Measurements from ENCODE around the gene TMEM94. TPM values are rescaled to one million over a fixed set of nuclear protein-coding genes. Genes with fewer than 3 reads are reported as not detected.

The TMEM94 gene
- total RNA-seq, 1 donor from 2014 or later, result 111 TPM

- H3K4me3 Mint-ChIP-seq (ENCODE audit: unreplicated experiment), result no peak overlapping the region
- H3K9me3 Mint-ChIP-seq (ENCODE audit: unreplicated experiment), result no peaks in the 10 kb centered on the region
- TF ChIP-seq CTCF (IDR thresholded peaks at IDR 0.05; ENCODE audit: unreplicated experiment), result no peak
- peaks cover 14% of the 10 kb centered on the region for H3K27me3 Mint-ChIP-seq (ENCODE audit: unreplicated experiment)
- H3K36me3 Mint-ChIP-seq (ENCODE audit: low read depth, unreplicated experiment), result peaks cover 20% of the 10 kb centered on the region
- peaks cover 14% of the 10 kb centered on the region for H3K4me1 Mint-ChIP-seq (ENCODE audit: unreplicated experiment)
- DNase-seq (ENCODE audit: low spot score), result no peak
- H3K27ac Mint-ChIP-seq (ENCODE audit: unreplicated experiment), result no peak overlapping the region
Observed at GRCh38 chr17:75501378-75502071, 45.1 kb downstream of the TMEM94 start.

- no peak for TF ChIP-seq CTCF (IDR thresholded peaks at IDR 0.05; ENCODE audit: unreplicated experiment)
- Mint-ChIP-seq H3K27me3 (ENCODE audit: unreplicated experiment) (peaks cover 13% of the 10 kb centered on the region), H3K4me1 (ENCODE audit: unreplicated experiment) (peaks cover 14% of the 10 kb centered on the region), H3K4me3 (ENCODE audit: unreplicated experiment) (no peak overlapping the region), H3K27ac (ENCODE audit: unreplicated experiment) (no peak overlapping the region), H3K36me3 (ENCODE audit: low read depth, unreplicated experiment) (peaks cover 14% of the 10 kb centered on the region), H3K9me3 (ENCODE audit: unreplicated experiment) (no peaks in the 10 kb centered on the region)
- DNase-seq (ENCODE audit: low spot score), result no peak
Observed at GRCh38 chr17:75502072-75502720, 45.8 kb downstream of the TMEM94 start.

- no peak for DNase-seq (ENCODE audit: low spot score)
- peaks cover 8% of the 10 kb centered on the region for H3K4me1 Mint-ChIP-seq (ENCODE audit: unreplicated experiment)
- H3K36me3 Mint-ChIP-seq (ENCODE audit: low read depth, unreplicated experiment), result peaks cover 9% of the 10 kb centered on the region
- H3K4me3 Mint-ChIP-seq (ENCODE audit: unreplicated experiment), result no peak overlapping the region
- TF ChIP-seq CTCF (IDR thresholded peaks at IDR 0.05; ENCODE audit: unreplicated experiment), result no peak
- no peaks in the 10 kb centered on the region for H3K9me3 Mint-ChIP-seq (ENCODE audit: unreplicated experiment)
- H3K27ac Mint-ChIP-seq (ENCODE audit: unreplicated experiment), result no peak overlapping the region
- H3K27me3 Mint-ChIP-seq (ENCODE audit: unreplicated experiment), result peaks cover 12% of the 10 kb centered on the region
Observed at GRCh38 chr17:75502721-75503329, 46.4 kb downstream of the TMEM94 start.

GRCh38 chr17:75503337-75503950, 47.0 kb downstream of the TMEM94 start:
- H3K27me3 Mint-ChIP-seq (ENCODE audit: unreplicated experiment), result peaks cover 12% of the 10 kb centered on the region
- H3K36me3 Mint-ChIP-seq (ENCODE audit: low read depth, unreplicated experiment), result peaks cover 9% of the 10 kb centered on the region
- no peak for DNase-seq (ENCODE audit: low spot score)
- no peaks in the 10 kb centered on the region for H3K9me3 Mint-ChIP-seq (ENCODE audit: unreplicated experiment)
- TF ChIP-seq CTCF (IDR thresholded peaks at IDR 0.05; ENCODE audit: unreplicated experiment), result no peak
- H3K4me1 Mint-ChIP-seq (ENCODE audit: unreplicated experiment), result peaks cover 2% of the 10 kb centered on the region
- H3K4me3 Mint-ChIP-seq (ENCODE audit: unreplicated experiment), result no peak overlapping the region
- H3K27ac Mint-ChIP-seq (ENCODE audit: unreplicated experiment), result no peak overlapping the region

Measured in endothelial cell (in vitro differentiated cells).